ENCODE data around the gene KCNH6.
A peak's percentile ranks its signal among the peaks of the same experiment; 100 is the strongest.

The KCNH6 gene

GRCh38 chr17:63552211-63552610 is 29.1 kb downstream of the KCNH6 start:
- peak overlapping the region; percentile 15; the same call in 1 of the 2 replicates for H3K9ac ChIP-seq (ENCODE audit: low read length)
- H3F3A ChIP-seq (ENCODE audit: insufficient read depth, low read length), result peaks cover 13% of the 10 kb centered on the region; the same call in 1 of the 2 replicates
- peak overlapping the region; percentile 62 for H3K4me2 ChIP-seq (ENCODE audit: low read depth, low read length)
- H3K4me1 ChIP-seq (ENCODE audit: low read length), result peaks cover 13% of the 10 kb centered on the region; the same call in 1 of the 2 replicates
- no peaks in the 10 kb centered on the region for H3K27me3 ChIP-seq (replicated peaks; ENCODE audit: insufficient read depth, low read length)
- H3K9me2 ChIP-seq (replicated peaks; ENCODE audit: insufficient read depth, low read length), result no peaks in the 10 kb centered on the region
- no peak for DNase-seq
- TF ChIP-seq CTCF (IDR thresholded peaks at IDR 0.05; ENCODE audit: low read length) (no peak), EZH2phosphoT487 (IDR thresholded peaks at IDR 0.05; ENCODE audit: low read length) (no peak), EZH2 (optimal IDR thresholded peaks at IDR 0.05; ENCODE audit: low read depth, low read length) (no peak)
- H4K20me1 ChIP-seq (ENCODE audit: insufficient read depth, low read length), result peaks cover 19% of the 10 kb centered on the region
- H2AFZ ChIP-seq (ENCODE audit: low read length), result no peak overlapping the region
- peaks cover 68% of the 10 kb centered on the region for H3K79me2 ChIP-seq (ENCODE audit: low read length)
- H3K27ac ChIP-seq (ENCODE audit: low read length), result no peak overlapping the region
- H3K9me3 ChIP-seq (replicated peaks; ENCODE audit: insufficient read depth, low read length), result no peaks in the 10 kb centered on the region
- H3K36me3 ChIP-seq (replicated peaks; ENCODE audit: insufficient read depth, low read length), result no peaks in the 10 kb centered on the region
- H3K4me3 ChIP-seq (ENCODE audit: low read length), result peak overlapping the region; percentile 26

GRCh38 chr17:63555500-63556156 is 32.5 kb downstream of the KCNH6 start:
- Histone ChIP-seq H4K20me1 (ENCODE audit: insufficient read depth, low read length) (peaks cover 24% of the 10 kb centered on the region), H3K9ac (ENCODE audit: low read length) (no peak overlapping the region), H3K27me3 (replicated peaks; ENCODE audit: insufficient read depth, low read length) (no peaks in the 10 kb centered on the region), H3F3A (ENCODE audit: insufficient read depth, low read length) (peaks cover 5% of the 10 kb centered on the region; the same call in 1 of the 2 replicates), H3K4me3 (ENCODE audit: low read length) (no peak overlapping the region), H3K27ac (ENCODE audit: low read length) (no peak overlapping the region), H3K79me2 (ENCODE audit: low read length) (peaks cover 96% of the 10 kb centered on the region), H3K4me1 (ENCODE audit: low read length) (peaks cover 13% of the 10 kb centered on the region; the same call in 1 of the 2 replicates), H2AFZ (ENCODE audit: low read length) (no peak overlapping the region), H3K4me2 (ENCODE audit: low read depth, low read length) (no peak overlapping the region), H3K9me3 (replicated peaks; ENCODE audit: insufficient read depth, low read length) (no peaks in the 10 kb centered on the region), H3K36me3 (replicated peaks; ENCODE audit: insufficient read depth, low read length) (no peaks in the 10 kb centered on the region), H3K9me2 (replicated peaks; ENCODE audit: insufficient read depth, low read length) (no peaks in the 10 kb centered on the region)
- TF ChIP-seq EZH2 (optimal IDR thresholded peaks at IDR 0.05; ENCODE audit: low read depth, low read length), result no peak
- TF ChIP-seq CTCF (IDR thresholded peaks at IDR 0.05; ENCODE audit: low read length), result no peak
- TF ChIP-seq EZH2phosphoT487 (IDR thresholded peaks at IDR 0.05; ENCODE audit: low read length), result no peak
- DNase-seq, result no peak

GRCh38 chr17:63557416-63557815 is 34.3 kb downstream of the KCNH6 start:
- Histone ChIP-seq H3K27ac (ENCODE audit: low read length) (no peak overlapping the region), H3K79me2 (ENCODE audit: low read length) (peaks cover 96% of the 10 kb centered on the region), H4K20me1 (ENCODE audit: insufficient read depth, low read length) (peaks cover 16% of the 10 kb centered on the region; the same call in 1 of the 2 replicates), H3K9me2 (replicated peaks; ENCODE audit: insufficient read depth, low read length) (no peaks in the 10 kb centered on the region), H3K4me3 (ENCODE audit: low read length) (no peak overlapping the region), H2AFZ (ENCODE audit: low read length) (no peak overlapping the region), H3K36me3 (replicated peaks; ENCODE audit: insufficient read depth, low read length) (no peaks in the 10 kb centered on the region), H3K4me1 (ENCODE audit: low read length) (0 out of 2 replicates have a peak, but pooled peaks cover 4% of the 10 kb centered on the region), H3K27me3 (replicated peaks; ENCODE audit: insufficient read depth, low read length) (no peaks in the 10 kb centered on the region), H3F3A (ENCODE audit: insufficient read depth, low read length) (no peaks in the 10 kb centered on the region), H3K9ac (ENCODE audit: low read length) (no peak overlapping the region), H3K9me3 (replicated peaks; ENCODE audit: insufficient read depth, low read length) (no peaks in the 10 kb centered on the region), H3K4me2 (ENCODE audit: low read depth, low read length) (no peak overlapping the region)
- DNase-seq, result no peak
- TF ChIP-seq EZH2phosphoT487 (IDR thresholded peaks at IDR 0.05; ENCODE audit: low read length) (no peak), EZH2 (optimal IDR thresholded peaks at IDR 0.05; ENCODE audit: low read depth, low read length) (no peak), CTCF (IDR thresholded peaks at IDR 0.05; ENCODE audit: low read length) (no peak)
